ENCODE results near the gene TMEM221. TPM values are rescaled to one million over a fixed set of nuclear protein-coding genes. Genes with fewer than 3 reads are reported as not detected.

TMEM221 gene
- total RNA-seq, 3 donors from 2014 or later, result 0.34 to 0.51 TPM; not detected in 1

DNA sequence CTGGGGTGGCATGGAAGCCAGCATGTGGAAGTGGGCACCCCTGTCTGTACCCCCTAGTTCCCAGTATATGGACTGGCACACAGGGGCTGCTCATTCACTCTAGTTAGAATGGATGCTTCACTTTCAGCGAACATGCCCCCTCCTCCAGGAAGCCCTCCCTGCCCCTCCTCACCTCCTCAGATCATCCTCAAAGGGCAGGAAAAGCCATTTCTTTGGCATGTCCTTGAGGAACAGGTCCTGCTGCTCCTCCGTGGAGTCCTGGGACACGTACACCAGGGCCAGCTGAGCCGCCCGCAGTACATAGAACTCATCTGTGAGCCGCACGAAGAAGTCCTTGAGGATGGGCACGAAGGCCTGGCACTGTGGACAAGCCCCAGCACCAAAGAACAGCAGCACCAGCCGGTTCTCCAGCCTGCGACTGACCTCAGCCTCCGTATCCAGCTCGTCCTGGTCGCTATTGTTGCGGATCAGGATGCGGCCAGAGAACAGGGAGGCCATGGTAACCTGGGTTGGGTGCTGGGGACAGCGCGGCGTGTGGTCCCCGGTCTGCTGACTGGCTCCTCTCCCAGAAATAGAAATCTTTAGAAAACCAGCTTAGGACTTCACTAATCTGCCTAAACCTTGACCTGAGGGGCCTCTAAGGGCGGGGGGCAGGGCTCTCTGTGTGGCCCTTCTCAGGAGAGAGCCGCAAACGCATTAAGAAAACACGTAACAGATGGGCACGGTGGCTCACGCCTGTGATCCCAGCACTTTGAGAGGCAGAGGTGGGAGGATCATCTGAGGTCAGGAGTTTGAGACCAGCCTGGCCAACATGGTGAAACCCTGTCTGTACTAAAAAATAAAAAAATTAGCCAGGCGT lies 12.1 kb upstream of the TMEM221 start, which contains the start of gene NXNL1:
Gene NXNL1 (minus strand): TSS at position 555 of the 859 bp plus-strand sequence. CDS start 57 bp downstream, at position 498.
- intact Hi-C loops (cut with DNase I, micrococcal nuclease), result loop anchor here in 1 of 2 donors (10.0 kb wide), 1 partner anchor 66 kb away; the partner anchor contains the start of gene CCDC194

DNA sequence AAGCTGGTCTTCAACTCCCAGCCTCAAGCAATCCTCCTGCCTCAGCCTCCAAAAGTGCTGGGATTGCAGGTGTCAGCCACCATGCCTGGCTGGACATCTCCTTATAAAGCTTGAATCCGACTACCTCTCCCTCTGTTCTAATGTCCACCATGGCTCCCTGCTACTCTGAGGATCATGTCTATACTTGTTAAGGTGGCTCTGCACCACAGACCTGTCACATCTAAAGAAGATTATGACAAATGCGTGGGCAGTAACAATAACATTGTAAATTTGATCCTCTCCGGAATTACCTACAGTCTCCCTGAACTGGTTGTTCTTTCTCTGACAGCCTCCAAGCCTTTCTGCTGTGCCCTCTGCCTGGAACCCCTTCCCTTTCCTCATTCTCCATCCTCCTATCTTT lies 10.5 kb upstream of the TMEM221 start:
- Histone ChIP-seq H3K36me3 (ENCODE audit: low read depth) (no peaks in the 10 kb centered on the region), H3K9me3 (no peaks in the 10 kb centered on the region), H3K4me3 (no peak overlapping the region), H3K4me1 (ENCODE audit: low read depth) (no peaks in the 10 kb centered on the region)
- ATAC-seq (no peak), DNase-seq (no peak)
- intact Hi-C loops (cut with DNase I, micrococcal nuclease), result no loop called here
- no peak for TF ChIP-seq CTCF (IDR thresholded peaks at IDR 0.05)

More for the DNA sequence above, 12.1 kb upstream of the TMEM221 start, which contains the start of gene NXNL1:
- Histone ChIP-seq H3K4me3 (no peak within 1 kb of the TSS), H3K36me3 (ENCODE audit: low read depth) (no peaks in the 10 kb centered on the region), H3K9me3 (no peaks in the 10 kb centered on the region), H3K4me1 (ENCODE audit: low read depth) (no peaks in the 10 kb centered on the region)
- DNase-seq (no peak), ATAC-seq (no peak)
- TF ChIP-seq CTCF (IDR thresholded peaks at IDR 0.05), result no peak

DNA sequence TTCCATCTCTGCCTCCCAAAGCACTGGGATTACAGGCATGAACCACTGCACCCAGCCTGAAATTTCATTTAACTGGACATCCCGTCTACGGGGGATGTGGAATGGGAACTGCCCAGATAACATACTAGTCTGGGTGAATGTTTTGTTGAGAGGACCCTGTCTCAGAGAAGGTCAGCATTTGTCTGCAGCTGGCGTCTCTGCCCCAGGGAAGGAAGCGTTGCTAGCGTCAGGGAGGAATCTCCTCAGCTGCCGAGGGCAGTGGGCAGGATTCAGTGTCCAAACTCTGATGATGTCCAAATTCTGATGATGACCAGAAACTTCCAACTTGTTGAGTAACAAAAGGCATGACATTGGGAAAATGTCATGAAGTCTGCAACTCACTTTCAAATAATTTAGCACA lies 9.1 kb upstream of the TMEM221 start:
- H3K4me3 ChIP-seq, result no peak overlapping the region
- ATAC-seq (no peak), DNase-seq (no peak)
- H3K9me3 ChIP-seq, result no peaks in the 10 kb centered on the region
- no peaks in the 10 kb centered on the region for H3K36me3 ChIP-seq (ENCODE audit: low read depth)
- intact Hi-C loops (cut with DNase I, micrococcal nuclease), result no loop called here
- H3K4me1 ChIP-seq (ENCODE audit: low read depth), result no peaks in the 10 kb centered on the region
- TF ChIP-seq CTCF (IDR thresholded peaks at IDR 0.05), result no peak

DNA sequence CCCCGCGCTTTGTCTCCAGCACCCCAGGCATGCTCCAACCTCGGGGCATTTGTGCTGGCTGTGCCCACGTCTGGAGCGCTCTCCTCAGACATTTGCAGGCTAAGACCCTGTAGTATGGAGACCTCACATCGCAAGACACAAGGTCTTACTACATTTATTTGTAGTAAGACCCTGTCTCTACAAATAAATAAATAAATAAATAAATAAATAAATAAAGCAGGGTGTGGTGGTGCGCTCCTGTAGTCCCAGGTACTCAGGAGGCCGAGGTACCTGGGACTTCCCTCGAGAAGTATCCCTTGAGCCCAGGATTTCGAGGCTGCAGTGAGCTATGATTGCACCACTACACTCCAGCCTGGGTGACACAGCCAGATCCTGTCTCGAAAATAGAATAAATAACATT lies 7.7 kb upstream of the TMEM221 start:
- no peak for DNase-seq

More for the DNA sequence above, 7.7 kb upstream of the TMEM221 start:
- H3K4me1 ChIP-seq (ENCODE audit: low read depth), result no peaks in the 10 kb centered on the region
- no peak overlapping the region for H3K4me3 ChIP-seq
- H3K36me3 ChIP-seq (ENCODE audit: low read depth), result no peaks in the 10 kb centered on the region
- ATAC-seq, result no peak
- no peaks in the 10 kb centered on the region for H3K9me3 ChIP-seq
- TF ChIP-seq CTCF (IDR thresholded peaks at IDR 0.05), result no peak
- intact Hi-C loops (cut with DNase I, micrococcal nuclease), result no loop called here
